Measurements from ENCODE around the gene JMJD7. TPM values are rescaled to one million over a fixed set of nuclear protein-coding genes. Genes with fewer than 3 reads are reported as not detected.

JMJD7 gene
- total RNA-seq, 4 donors from 2014 or later = 20.4 to 36.9 (median 30.5) TPM

DNA sequence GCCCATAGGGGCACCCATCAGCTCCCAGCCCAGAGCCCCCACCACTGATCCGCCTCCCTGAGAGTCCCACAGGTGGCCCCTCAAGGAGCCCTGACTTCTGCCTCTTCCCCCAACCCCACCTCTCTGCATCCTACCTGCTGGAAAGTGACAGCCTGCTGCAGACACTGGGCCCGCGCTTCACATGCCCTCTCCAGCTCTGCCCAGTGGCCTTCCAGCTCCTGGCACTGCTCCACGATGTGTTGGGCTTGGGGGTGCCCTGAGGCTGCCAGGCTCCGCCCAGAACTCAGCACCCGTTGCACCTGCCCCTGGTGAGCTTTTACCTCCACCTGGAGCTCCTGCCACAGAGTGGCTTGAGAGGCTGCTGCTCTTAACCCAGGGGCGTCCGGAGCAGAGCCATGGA, 45.8 kb downstream of the JMJD7 start:
- H3K4me1 ChIP-seq = peaks cover 0 to 56% (median 30%) of the 10 kb centered on the region in 3 donors
- no peaks in the 10 kb centered on the region for H3K27me3 ChIP-seq
- no peak overlapping the region for H3K27ac ChIP-seq
- no peak for TF ChIP-seq POLR2A (IDR thresholded peaks at IDR 0.05)
- WGBS, 2 donors = 78 to 100% methylated on average over 1 to 5 of the region's 8 CpGs
- no peak overlapping the region for H3K4me3 ChIP-seq
- intact Hi-C loops (cut with DNase I) = no loop called here
- H3K9me3 ChIP-seq = no peaks in the 10 kb centered on the region
- no peaks in the 10 kb centered on the region for H3K36me3 ChIP-seq
- DNase-seq = no peak

DNA sequence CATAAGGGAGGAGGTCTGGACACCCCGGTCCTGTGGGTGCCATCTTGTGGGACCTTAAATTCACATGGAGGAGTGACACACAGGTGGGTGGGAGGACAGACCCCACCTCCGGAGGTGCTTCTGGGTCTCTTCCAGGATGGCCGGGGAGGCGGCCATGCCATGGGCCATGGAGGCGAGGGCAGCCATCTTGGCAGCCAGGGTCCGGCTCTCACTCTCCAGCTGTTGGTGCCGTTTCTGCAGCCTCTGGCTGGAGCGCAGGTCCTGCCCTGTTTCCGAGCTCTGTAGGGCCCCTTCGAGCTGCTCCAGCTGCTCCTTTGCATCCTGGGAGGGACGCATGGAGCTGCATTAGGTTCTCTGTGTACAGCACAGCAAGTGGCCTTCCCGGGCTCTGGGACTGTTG, 46.8 kb downstream of the JMJD7 start:
- Histone ChIP-seq H3K27ac (no peak overlapping the region), H3K36me3 (no peaks in the 10 kb centered on the region), H3K4me3 (no peak overlapping the region), H3K9me3 (no peaks in the 10 kb centered on the region), H3K4me1 (peaks cover 1 to 61% (median 32%) of the 10 kb centered on the region in 3 donors), H3K27me3 (no peaks in the 10 kb centered on the region)
- DNase-seq = no peak
- WGBS, 2 donors = 100% methylated on average over 1 to 4 of the region's 12 CpGs
- intact Hi-C loops (cut with DNase I) = no loop called here
- TF ChIP-seq, protein P1, sequence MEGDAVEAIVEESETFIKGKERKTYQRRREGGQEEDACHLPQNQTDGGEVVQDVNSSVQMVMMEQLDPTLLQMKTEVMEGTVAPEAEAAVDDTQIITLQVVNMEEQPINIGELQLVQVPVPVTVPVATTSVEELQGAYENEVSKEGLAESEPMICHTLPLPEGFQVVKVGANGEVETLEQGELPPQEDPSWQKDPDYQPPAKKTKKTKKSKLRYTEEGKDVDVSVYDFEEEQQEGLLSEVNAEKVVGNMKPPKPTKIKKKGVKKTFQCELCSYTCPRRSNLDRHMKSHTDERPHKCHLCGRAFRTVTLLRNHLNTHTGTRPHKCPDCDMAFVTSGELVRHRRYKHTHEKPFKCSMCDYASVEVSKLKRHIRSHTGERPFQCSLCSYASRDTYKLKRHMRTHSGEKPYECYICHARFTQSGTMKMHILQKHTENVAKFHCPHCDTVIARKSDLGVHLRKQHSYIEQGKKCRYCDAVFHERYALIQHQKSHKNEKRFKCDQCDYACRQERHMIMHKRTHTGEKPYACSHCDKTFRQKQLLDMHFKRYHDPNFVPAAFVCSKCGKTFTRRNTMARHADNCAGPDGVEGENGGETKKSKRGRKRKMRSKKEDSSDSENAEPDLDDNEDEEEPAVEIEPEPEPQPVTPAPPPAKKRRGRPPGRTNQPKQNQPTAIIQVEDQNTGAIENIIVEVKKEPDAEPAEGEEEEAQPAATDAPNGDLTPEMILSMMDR (IDR thresholded peaks at IDR 0.05) = no peak
- TF ChIP-seq POLR2A (IDR thresholded peaks at IDR 0.05) = no peak

DNA sequence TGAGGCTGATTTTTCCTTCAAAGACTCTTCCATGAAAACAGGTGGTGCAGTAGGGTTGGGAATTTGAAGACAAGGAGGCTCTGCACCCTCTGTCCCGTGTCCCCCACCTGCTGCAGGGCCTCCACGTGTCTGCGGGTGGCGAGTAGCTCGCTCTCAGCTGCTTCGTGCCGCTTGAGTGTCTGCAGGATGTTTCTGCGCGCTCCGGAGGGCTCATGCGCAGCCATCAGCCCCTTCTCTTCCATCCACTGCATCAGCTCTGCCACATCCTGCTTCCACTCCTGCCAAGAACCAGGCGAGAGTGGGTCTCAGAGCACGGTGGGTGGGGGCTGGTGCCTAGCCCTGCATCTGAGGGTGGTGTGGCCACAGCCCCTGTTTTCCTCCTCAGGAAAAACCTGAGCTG, 48.1 kb downstream of the JMJD7 start:
- Histone ChIP-seq H3K27ac (no peak overlapping the region), H3K27me3 (peaks cover 0 to 7% (median 0%) of the 10 kb centered on the region in 4 donors), H3K36me3 (no peaks in the 10 kb centered on the region), H3K4me3 (no peak overlapping the region), H3K9me3 (no peaks in the 10 kb centered on the region), H3K4me1 (peaks cover 14 to 61% (median 30%) of the 10 kb centered on the region in 3 donors)
- intact Hi-C loops (cut with DNase I) = no loop called here
- no peak for DNase-seq
- WGBS, 2 donors = 78% methylated on average over 11 of the region's 13 CpGs; no CpG with 5 or more reads in 1 of the 2 donors
- no peak for TF ChIP-seq POLR2A (IDR thresholded peaks at IDR 0.05)
- TF ChIP-seq, protein P1 (IDR thresholded peaks at IDR 0.05) = no peak

DNA sequence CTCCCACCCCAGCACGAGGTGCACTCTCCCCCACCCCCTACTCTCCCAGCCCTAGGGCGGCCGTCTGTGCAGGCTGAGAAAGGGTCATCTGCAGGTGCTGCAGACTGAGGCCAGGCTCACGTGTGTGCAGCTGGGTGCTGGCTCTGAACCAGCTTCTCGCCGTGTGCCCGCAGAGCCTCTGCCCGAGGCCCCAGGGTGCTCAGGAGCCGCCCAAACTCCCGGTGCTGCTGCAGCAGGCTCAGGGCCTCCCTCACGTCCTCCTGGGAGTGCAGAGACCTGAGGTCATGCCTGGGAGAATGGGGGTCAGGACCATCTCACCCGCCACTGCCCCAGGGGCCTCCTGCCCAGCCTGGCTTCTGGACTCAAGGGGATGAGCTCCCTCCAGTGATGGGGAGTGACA, 48.8 kb downstream of the JMJD7 start:
- H3K27me3 ChIP-seq = peaks cover 0 to 12% (median 0%) of the 10 kb centered on the region in 4 donors
- TF ChIP-seq, protein P1 (IDR thresholded peaks at IDR 0.05) = no peak
- TF ChIP-seq POLR2A (IDR thresholded peaks at IDR 0.05) = no peak
- WGBS, 2 donors = 20% methylated on average over 1 of the region's 12 CpGs; no CpG with 5 or more reads in 1 of the 2 donors
- no peaks in the 10 kb centered on the region for H3K9me3 ChIP-seq
- peaks cover 18 to 64% (median 35%) of the 10 kb centered on the region in 3 donors for H3K4me1 ChIP-seq
- intact Hi-C loops (cut with DNase I) = no loop called here
- no peak for DNase-seq
- no peaks in the 10 kb centered on the region for H3K36me3 ChIP-seq
- H3K27ac ChIP-seq = no peak overlapping the region
- no peak overlapping the region for H3K4me3 ChIP-seq

DNA sequence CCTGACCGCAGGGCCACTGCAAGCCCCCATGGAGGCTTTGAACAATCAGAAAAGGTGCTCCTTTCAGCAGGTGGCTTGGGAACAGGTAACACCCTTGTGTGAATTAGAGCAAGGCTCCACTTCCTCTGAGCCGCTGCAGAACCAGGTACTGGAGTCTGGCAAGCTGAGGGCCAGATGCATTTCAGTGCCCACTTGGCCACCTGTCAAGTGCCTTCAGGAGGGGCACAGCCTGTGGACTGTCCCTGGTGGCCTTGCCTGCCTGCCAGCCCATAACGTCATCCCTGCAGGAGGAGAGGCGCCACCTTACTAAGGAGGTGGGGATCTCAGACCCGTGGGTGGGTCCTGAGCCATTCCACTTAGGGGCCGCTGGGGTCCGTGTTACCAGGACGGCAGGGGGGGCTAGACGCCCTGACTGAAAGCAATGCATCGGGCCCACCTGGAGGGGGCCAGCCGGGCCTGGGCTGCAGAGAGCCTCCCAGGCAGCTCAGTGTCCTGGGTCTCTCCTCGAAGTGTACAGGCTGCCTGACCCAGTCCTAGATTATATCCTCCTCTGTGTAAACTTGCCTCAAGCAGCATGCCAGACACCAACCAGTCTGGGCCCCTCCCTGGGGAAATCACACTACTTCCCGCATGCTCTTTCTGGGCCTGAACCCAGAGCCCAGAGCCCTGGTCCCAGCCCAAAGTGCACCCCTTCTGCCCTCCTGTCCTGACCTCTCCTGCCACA, 49.9 kb downstream of the JMJD7 start:
- TF ChIP-seq POLR2A (IDR thresholded peaks at IDR 0.05) = no peak
- TF ChIP-seq, protein P1 (IDR thresholded peaks at IDR 0.05) = no peak
- peaks cover 0 to 19% (median 0%) of the 10 kb centered on the region in 4 donors for H3K27me3 ChIP-seq
- intact Hi-C loops (cut with DNase I) = no loop called here
- peaks cover 27 to 68% (median 42%) of the 10 kb centered on the region in 3 donors for H3K4me1 ChIP-seq
- WGBS, 2 donors = 76 to 89% methylated on average over 2 to 7 of the region's 13 CpGs
- H3K4me3 ChIP-seq = no peak overlapping the region
- no peaks in the 10 kb centered on the region for H3K9me3 ChIP-seq
- no peak for DNase-seq
- no peaks in the 10 kb centered on the region for H3K36me3 ChIP-seq
- no peak overlapping the region for H3K27ac ChIP-seq
